ENCODE data around the gene CDH6.

GRCh38 chr5:31285025-31285424 is 91.5 kb downstream of the CDH6 start:
- TF ChIP-seq, protein P1, sequence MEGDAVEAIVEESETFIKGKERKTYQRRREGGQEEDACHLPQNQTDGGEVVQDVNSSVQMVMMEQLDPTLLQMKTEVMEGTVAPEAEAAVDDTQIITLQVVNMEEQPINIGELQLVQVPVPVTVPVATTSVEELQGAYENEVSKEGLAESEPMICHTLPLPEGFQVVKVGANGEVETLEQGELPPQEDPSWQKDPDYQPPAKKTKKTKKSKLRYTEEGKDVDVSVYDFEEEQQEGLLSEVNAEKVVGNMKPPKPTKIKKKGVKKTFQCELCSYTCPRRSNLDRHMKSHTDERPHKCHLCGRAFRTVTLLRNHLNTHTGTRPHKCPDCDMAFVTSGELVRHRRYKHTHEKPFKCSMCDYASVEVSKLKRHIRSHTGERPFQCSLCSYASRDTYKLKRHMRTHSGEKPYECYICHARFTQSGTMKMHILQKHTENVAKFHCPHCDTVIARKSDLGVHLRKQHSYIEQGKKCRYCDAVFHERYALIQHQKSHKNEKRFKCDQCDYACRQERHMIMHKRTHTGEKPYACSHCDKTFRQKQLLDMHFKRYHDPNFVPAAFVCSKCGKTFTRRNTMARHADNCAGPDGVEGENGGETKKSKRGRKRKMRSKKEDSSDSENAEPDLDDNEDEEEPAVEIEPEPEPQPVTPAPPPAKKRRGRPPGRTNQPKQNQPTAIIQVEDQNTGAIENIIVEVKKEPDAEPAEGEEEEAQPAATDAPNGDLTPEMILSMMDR (IDR thresholded peaks at IDR 0.05), result no peak
- no peak for TF ChIP-seq POLR2A (IDR thresholded peaks at IDR 0.05)
- no peak for TF ChIP-seq EP300 (IDR thresholded peaks at IDR 0.05)
